HEK293 (cell line): ENCODE measurements around the gene AEBP2.

Experiments
- CTCF ChIA-PET: fragments of 350-600 bp; formaldehyde crosslinking; extraction: SDS; loops from one replicate; lab custom pipeline; 2021; ENCODE audit warnings: antibody characterized with exemption; lab: Yijun Ruan, JAX
- POLR2A ChIA-PET: fragments of 300-600 bp; formaldehyde crosslinking; extraction: SDS; loops from one replicate; lab custom pipeline; 2020; ENCODE audit warnings: antibody characterized with exemption, inconsistent platforms; lab: Yijun Ruan, JAX
- H3K27ac ChIP-seq: fragments of 200-500 bp; sonication (Bioruptor generic); 2 replicates; pipeline ENCODE4 v1.5.1; 2014; ENCODE audit warnings: low read depth, low read length, control low read depth, inconsistent platforms; ENCODE audit errors: extremely low read depth
- H3K36me3 ChIP-seq, 2 experiments: fragments of 200-500 bp in 1 of 2; sonication (Bioruptor generic) in 1 of 2; 1 replicate in 1 of 2; 2 replicates in 1 of 2; pipeline ENCODE4 v1.5.1; 2014 to 2017; ENCODE audit warnings: inconsistent platforms in 2 of 2, low read length in 2 of 2; ENCODE audit not compliant: control insufficient read depth in 2 of 2, insufficient read depth in 1 of 2
- H3K4me1 ChIP-seq: fragments of 200-500 bp; sonication (Bioruptor generic); 2 replicates; pipeline ENCODE4 v1.5.1; 2014; ENCODE audit warnings: mild to moderate bottlenecking, low read length, inconsistent platforms; ENCODE audit not compliant: control insufficient read depth, insufficient read depth
- H3K4me3 ChIP-seq: 2 replicates; pipeline ENCODE4 v1.5.1; 2011; ENCODE audit warnings: low read depth, mild to moderate bottlenecking, control low read depth, low read length, moderate library complexity
- H3K9me3 ChIP-seq: fragments of 200-500 bp; sonication (Bioruptor generic); 2 replicates; pipeline ENCODE4 v1.5.1; 2014; ENCODE audit warnings: low read depth, low read length, inconsistent platforms; ENCODE audit not compliant: control insufficient read depth, insufficient read depth
- GLIS1 ChIP-seq: fragments of 450-650 bp; formaldehyde crosslinking; IDR thresholded peaks from 2 replicates; pipeline ENCODE4 v1.5.1; 2016; ENCODE audit warnings: missing biosample characterization, missing genetic modification characterization
- GLIS2 ChIP-seq: fragments of 450-650 bp; formaldehyde crosslinking; IDR thresholded peaks from 2 replicates; pipeline ENCODE4 v1.5.1; 2016; ENCODE audit warnings: missing biosample characterization, missing genetic modification characterization
- KLF16 ChIP-seq: fragments of 450-650 bp; formaldehyde crosslinking; IDR thresholded peaks from 2 replicates; pipeline ENCODE4 v1.5.1; 2017; ENCODE audit warnings: missing biosample characterization, missing genetic modification characterization
- MEIS1 ChIP-seq: sonication (generic); formaldehyde crosslinking; IDR thresholded peaks from 2 replicates; pipeline ENCODE4 v1.8.1; 2022; ENCODE audit warnings: missing genetic modification reagents, mild to moderate bottlenecking, borderline replicate concordance
- REPIN1 ChIP-seq: fragments of 450-650 bp; formaldehyde crosslinking; IDR thresholded peaks from 2 replicates; pipeline ENCODE4 v1.5.1; 2017; ENCODE audit warnings: missing biosample characterization, missing genetic modification characterization, low read depth
- SP2 ChIP-seq: fragments of 450-650 bp; formaldehyde crosslinking; IDR thresholded peaks from 2 replicates; pipeline ENCODE4 v1.5.1; 2016; ENCODE audit warnings: missing biosample characterization, missing genetic modification characterization
- SP3 ChIP-seq: fragments of 450-650 bp; formaldehyde crosslinking; IDR thresholded peaks from 2 replicates; pipeline ENCODE4 v1.5.1; 2016; ENCODE audit warnings: missing biosample characterization, missing genetic modification characterization
- SP7 ChIP-seq: fragments of 450-650 bp; formaldehyde crosslinking; IDR thresholded peaks from 2 replicates; pipeline ENCODE4 v1.5.1; 2016; ENCODE audit warnings: missing biosample characterization, missing genetic modification characterization
- ZBTB17 ChIP-seq: fragments of 450-650 bp; formaldehyde crosslinking; IDR thresholded peaks from 2 replicates; pipeline ENCODE4 v1.5.1; 2016; ENCODE audit warnings: missing biosample characterization, missing genetic modification characterization
- ZBTB20 ChIP-seq: fragments of 450-650 bp; formaldehyde crosslinking; IDR thresholded peaks from 2 replicates; pipeline ENCODE4 v1.5.1; 2016; ENCODE audit warnings: missing biosample characterization, missing genetic modification characterization
- ZBTB8A ChIP-seq: fragments of 450-650 bp; formaldehyde crosslinking; IDR thresholded peaks from 2 replicates; pipeline ENCODE4 v1.5.1; 2016; ENCODE audit warnings: missing biosample characterization, missing genetic modification characterization
- ZNF19 ChIP-seq: fragments of 450-650 bp; formaldehyde crosslinking; IDR thresholded peaks from 2 replicates; pipeline ENCODE4; 2016; ENCODE audit warnings: missing biosample characterization, missing genetic modification characterization, low read depth
- ZNF324 ChIP-seq: fragments of 450-650 bp; formaldehyde crosslinking; IDR thresholded peaks from 2 replicates; pipeline ENCODE4 v1.5.1; 2016; ENCODE audit warnings: missing biosample characterization, missing genetic modification characterization
- ZNF341 ChIP-seq: fragments of 450-650 bp; formaldehyde crosslinking; IDR thresholded peaks from 2 replicates; pipeline ENCODE4; 2016; ENCODE audit warnings: low read depth, missing biosample characterization, missing genetic modification characterization
- ZNF398 ChIP-seq: fragments of 450-650 bp; formaldehyde crosslinking; IDR thresholded peaks from 2 replicates; pipeline ENCODE4 v1.5.1; 2017; ENCODE audit warnings: missing biosample characterization, missing genetic modification characterization
- ZNF423 ChIP-seq: fragments of 450-650 bp; formaldehyde crosslinking; IDR thresholded peaks from 2 replicates; pipeline ENCODE4 v1.5.1; 2016; ENCODE audit warnings: missing biosample characterization, missing genetic modification characterization
- ZNF426 ChIP-seq: fragments of 450-650 bp; formaldehyde crosslinking; IDR thresholded peaks from 2 replicates; pipeline ENCODE4 v1.5.1; 2017; ENCODE audit warnings: missing biosample characterization, missing genetic modification characterization, mild to moderate bottlenecking, inconsistent platforms, moderate library complexity
- ZNF514 ChIP-seq: fragments of 450-650 bp; formaldehyde crosslinking; IDR thresholded peaks from 2 replicates; pipeline ENCODE4 v1.5.1; 2016; ENCODE audit warnings: missing biosample characterization, missing genetic modification characterization
- ZNF558 ChIP-seq: fragments of 450-650 bp; formaldehyde crosslinking; IDR thresholded peaks from 2 replicates; pipeline ENCODE4 v1.5.1; 2016; ENCODE audit warnings: missing biosample characterization, missing genetic modification characterization
- ZNF600 ChIP-seq: fragments of 450-650 bp; formaldehyde crosslinking; IDR thresholded peaks from 2 replicates; pipeline ENCODE4 v1.5.1; 2016; ENCODE audit warnings: missing biosample characterization, missing genetic modification characterization
- ZNF785 ChIP-seq: fragments of 450-650 bp; formaldehyde crosslinking; IDR thresholded peaks from 2 replicates; pipeline ENCODE4 v1.5.1; 2016; ENCODE audit warnings: missing biosample characterization, missing genetic modification characterization
- TF ChIP-seq, protein P1 (sequence below): fragments of 450-650 bp; formaldehyde crosslinking; IDR thresholded peaks from 2 replicates; pipeline ENCODE4 v1.5.1; 2016; ENCODE audit warnings: missing biosample characterization, missing genetic modification characterization, borderline replicate concordance
- TF ChIP-seq, protein P2 (sequence below): fragments of 450-650 bp; formaldehyde crosslinking; optimal IDR thresholded peaks from 2 replicates; pipeline ENCODE3; 2016; ENCODE audit warnings: missing biosample characterization, mild to moderate bottlenecking, missing genetic modification characterization
- TF ChIP-seq, protein P3 (sequence below): fragments of 450-650 bp; formaldehyde crosslinking; IDR thresholded peaks from 2 replicates; pipeline ENCODE4 v1.5.1; 2016; ENCODE audit warnings: missing biosample characterization, missing genetic modification characterization
- TF ChIP-seq, protein P4 (sequence below): fragments of 450-650 bp; formaldehyde crosslinking; IDR thresholded peaks from 2 replicates; pipeline ENCODE4 v1.5.1; 2016; ENCODE audit warnings: missing biosample characterization, missing genetic modification characterization

Gene AEBP2

DNA sequence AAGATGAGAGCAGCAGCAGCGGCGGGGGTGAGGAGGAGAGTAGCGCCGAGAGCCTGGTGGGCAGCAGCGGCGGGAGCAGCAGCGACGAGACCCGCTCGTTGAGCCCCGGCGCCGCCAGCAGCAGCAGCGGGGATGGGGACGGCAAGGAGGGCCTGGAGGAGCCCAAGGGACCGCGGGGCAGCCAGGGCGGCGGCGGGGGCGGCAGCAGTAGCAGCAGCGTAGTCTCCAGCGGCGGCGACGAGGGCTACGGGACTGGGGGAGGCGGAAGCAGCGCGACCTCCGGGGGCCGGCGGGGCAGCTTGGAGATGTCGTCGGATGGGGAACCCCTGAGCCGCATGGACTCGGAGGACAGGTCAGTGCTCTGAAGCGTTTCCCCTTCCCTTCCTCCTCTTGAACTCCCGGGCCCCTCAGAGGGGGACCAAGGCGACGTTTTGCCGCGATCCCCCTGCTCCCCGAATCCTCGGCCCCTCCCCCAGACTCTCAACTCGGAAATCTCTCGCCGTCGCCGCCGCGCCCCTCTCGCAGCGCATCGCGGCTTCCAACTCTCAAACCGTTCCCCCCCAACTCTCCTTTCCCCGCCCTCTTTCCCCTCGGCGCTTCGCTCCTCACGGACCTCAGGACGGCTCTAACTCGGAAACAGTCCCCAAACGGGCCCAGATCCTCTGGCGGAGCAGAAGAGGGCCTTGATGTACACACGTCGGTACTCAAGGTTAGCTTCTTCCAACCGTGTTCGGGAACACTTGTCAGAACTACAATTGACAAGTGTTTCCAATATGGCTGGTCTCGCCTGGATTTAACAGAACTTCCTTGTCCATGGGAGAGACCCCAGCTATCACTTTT is 947 bp downstream of the AEBP2 start:
- Histone ChIP-seq H3K4me1 (no peaks in the 10 kb centered on the region; the same call in 1 of the 2 replicates), H3K27ac (peak overlapping the region; percentile 74), H3K4me3 (peak overlapping the region; percentile 100), H3K36me3 (peaks cover 0 to 6% of the 10 kb centered on the region in 2 experiments; a peak in 1 of 3 replicates), H3K9me3 (no peaks in the 10 kb centered on the region)
- ChIA-PET POLR2A (interaction anchor here (0.6 to 0.8 kb wide), 2 partner anchors 31 to 240 kb away, joined by 4 read pairs; no protein-coding TSS in a partner anchor), CTCF (no interaction called here)
- TF ChIP-seq ZNF514 (tag by site-specific recombination), result no peak
- TF ChIP-seq, protein P1, sequence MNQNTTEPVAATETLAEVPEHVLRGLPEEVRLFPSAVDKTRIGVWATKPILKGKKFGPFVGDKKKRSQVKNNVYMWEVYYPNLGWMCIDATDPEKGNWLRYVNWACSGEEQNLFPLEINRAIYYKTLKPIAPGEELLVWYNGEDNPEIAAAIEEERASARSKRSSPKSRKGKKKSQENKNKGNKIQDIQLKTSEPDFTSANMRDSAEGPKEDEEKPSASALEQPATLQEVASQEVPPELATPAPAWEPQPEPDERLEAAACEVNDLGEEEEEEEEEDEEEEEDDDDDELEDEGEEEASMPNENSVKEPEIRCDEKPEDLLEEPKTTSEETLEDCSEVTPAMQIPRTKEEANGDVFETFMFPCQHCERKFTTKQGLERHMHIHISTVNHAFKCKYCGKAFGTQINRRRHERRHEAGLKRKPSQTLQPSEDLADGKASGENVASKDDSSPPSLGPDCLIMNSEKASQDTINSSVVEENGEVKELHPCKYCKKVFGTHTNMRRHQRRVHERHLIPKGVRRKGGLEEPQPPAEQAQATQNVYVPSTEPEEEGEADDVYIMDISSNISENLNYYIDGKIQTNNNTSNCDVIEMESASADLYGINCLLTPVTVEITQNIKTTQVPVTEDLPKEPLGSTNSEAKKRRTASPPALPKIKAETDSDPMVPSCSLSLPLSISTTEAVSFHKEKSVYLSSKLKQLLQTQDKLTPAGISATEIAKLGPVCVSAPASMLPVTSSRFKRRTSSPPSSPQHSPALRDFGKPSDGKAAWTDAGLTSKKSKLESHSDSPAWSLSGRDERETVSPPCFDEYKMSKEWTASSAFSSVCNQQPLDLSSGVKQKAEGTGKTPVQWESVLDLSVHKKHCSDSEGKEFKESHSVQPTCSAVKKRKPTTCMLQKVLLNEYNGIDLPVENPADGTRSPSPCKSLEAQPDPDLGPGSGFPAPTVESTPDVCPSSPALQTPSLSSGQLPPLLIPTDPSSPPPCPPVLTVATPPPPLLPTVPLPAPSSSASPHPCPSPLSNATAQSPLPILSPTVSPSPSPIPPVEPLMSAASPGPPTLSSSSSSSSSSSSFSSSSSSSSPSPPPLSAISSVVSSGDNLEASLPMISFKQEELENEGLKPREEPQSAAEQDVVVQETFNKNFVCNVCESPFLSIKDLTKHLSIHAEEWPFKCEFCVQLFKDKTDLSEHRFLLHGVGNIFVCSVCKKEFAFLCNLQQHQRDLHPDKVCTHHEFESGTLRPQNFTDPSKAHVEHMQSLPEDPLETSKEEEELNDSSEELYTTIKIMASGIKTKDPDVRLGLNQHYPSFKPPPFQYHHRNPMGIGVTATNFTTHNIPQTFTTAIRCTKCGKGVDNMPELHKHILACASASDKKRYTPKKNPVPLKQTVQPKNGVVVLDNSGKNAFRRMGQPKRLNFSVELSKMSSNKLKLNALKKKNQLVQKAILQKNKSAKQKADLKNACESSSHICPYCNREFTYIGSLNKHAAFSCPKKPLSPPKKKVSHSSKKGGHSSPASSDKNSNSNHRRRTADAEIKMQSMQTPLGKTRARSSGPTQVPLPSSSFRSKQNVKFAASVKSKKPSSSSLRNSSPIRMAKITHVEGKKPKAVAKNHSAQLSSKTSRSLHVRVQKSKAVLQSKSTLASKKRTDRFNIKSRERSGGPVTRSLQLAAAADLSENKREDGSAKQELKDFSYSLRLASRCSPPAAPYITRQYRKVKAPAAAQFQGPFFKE, result 0 out of 2 replicates have a peak, but pooled peaks have one; percentile 9
- 0 out of 2 replicates have a peak, but pooled peaks have one; percentile 32 for TF ChIP-seq ZNF423
- peak; percentile 23; the same call in 1 of the 2 replicates for TF ChIP-seq ZNF341 (tag by site-specific recombination)
- TF ChIP-seq REPIN1, result no peak
- TF ChIP-seq ZBTB20 (tag by site-specific recombination), result peak; percentile 86; the same call in 1 of the 2 replicates
- TF ChIP-seq ZBTB8A (tag by site-specific recombination), result no peak
- TF ChIP-seq ZNF600 (tag by site-specific recombination), result peak; percentile 88
- TF ChIP-seq, protein P2, sequence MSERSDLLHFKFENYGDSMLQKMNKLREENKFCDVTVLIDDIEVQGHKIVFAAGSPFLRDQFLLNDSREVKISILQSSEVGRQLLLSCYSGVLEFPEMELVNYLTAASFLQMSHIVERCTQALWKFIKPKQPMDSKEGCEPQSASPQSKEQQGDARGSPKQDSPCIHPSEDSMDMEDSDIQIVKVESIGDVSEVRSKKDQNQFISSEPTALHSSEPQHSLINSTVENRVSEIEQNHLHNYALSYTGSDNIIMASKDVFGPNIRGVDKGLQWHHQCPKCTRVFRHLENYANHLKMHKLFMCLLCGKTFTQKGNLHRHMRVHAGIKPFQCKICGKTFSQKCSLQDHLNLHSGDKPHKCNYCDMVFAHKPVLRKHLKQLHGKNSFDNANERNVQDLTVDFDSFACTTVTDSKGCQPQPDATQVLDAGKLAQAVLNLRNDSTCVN (tag by site-specific recombination), result no peak
- TF ChIP-seq ZNF324 (tag by site-specific recombination), result no peak
- peak; percentile 23; the same call in 1 of the 2 replicates for TF ChIP-seq GLIS1
- TF ChIP-seq ZNF398 (tag by site-specific recombination), result peak; percentile 62; the same call in 1 of the 2 replicates
- no peak for TF ChIP-seq SP7 (tag by site-specific recombination)
- TF ChIP-seq ZNF19, result no peak
- TF ChIP-seq ZBTB17 (tag by site-specific recombination), result peak; percentile 82
- no peak for TF ChIP-seq MEIS1 (CRISPR knock-in tag)
- TF ChIP-seq ZNF426, result no peak
- no peak for TF ChIP-seq ZNF558
- TF ChIP-seq, protein P3, sequence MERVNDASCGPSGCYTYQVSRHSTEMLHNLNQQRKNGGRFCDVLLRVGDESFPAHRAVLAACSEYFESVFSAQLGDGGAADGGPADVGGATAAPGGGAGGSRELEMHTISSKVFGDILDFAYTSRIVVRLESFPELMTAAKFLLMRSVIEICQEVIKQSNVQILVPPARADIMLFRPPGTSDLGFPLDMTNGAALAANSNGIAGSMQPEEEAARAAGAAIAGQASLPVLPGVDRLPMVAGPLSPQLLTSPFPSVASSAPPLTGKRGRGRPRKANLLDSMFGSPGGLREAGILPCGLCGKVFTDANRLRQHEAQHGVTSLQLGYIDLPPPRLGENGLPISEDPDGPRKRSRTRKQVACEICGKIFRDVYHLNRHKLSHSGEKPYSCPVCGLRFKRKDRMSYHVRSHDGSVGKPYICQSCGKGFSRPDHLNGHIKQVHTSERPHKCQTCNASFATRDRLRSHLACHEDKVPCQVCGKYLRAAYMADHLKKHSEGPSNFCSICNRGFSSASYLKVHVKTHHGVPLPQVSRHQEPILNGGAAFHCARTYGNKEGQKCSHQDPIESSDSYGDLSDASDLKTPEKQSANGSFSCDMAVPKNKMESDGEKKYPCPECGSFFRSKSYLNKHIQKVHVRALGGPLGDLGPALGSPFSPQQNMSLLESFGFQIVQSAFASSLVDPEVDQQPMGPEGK (tag by site-specific recombination), result peak; percentile 58
- no peak for TF ChIP-seq ZNF785
- peak; percentile 60 for TF ChIP-seq SP2 (tag by site-specific recombination)
- TF ChIP-seq KLF16 (tag by site-specific recombination), result 0 out of 2 replicates have a peak, but pooled peaks have one; percentile 14
- TF ChIP-seq, protein P4, sequence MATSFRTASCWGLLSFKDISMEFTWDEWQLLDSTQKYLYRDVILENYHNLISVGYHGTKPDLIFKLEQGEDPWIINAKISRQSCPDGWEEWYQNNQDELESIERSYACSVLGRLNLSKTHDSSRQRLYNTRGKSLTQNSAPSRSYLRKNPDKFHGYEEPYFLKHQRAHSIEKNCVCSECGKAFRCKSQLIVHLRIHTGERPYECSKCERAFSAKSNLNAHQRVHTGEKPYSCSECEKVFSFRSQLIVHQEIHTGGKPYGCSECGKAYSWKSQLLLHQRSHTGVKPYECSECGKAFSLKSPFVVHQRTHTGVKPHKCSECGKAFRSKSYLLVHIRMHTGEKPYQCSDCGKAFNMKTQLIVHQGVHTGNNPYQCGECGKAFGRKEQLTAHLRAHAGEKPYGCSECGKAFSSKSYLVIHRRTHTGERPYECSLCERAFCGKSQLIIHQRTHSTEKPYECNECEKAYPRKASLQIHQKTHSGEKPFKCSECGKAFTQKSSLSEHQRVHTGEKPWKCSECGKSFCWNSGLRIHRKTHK (tag by site-specific recombination), result no peak
- peak; percentile 21; the same call in 1 of the 2 replicates for TF ChIP-seq SP3 (tag by site-specific recombination)
- peak; percentile 73; the same call in 1 of the 2 replicates for TF ChIP-seq GLIS2
